Fibroblast of lung (primary cell): ENCODE measurements around the gene GARNL3. TPM values are rescaled to one million over a fixed set of nuclear protein-coding genes. Genes with fewer than 3 reads are reported as not detected.

Experiments
- DNase-seq, 2 donors: peaks; one replicate each; pipeline versions ENCODE4 v3.0.0 to v3.0.0-alpha.2; 2010; ENCODE audit warnings: low read depth in 2 of 2
- H2AFZ ChIP-seq: 2 replicates; pipeline ENCODE4 v1.5.1; 2012; ENCODE audit warnings: low read length, control low read depth, inconsistent platforms
- H3K27ac ChIP-seq: 2 replicates; pipeline ENCODE4 v1.5.1; 2011; ENCODE audit warnings: low read length, control low read depth; ENCODE audit not compliant: insufficient read depth
- H3K27me3 ChIP-seq: 2 replicates; pipeline ENCODE4 v1.5.1; 2011; ENCODE audit warnings: mild to moderate bottlenecking, low read length; ENCODE audit not compliant: control insufficient read depth, insufficient read depth
- H3K36me3 ChIP-seq: 2 replicates; pipeline ENCODE4 v1.5.1; 2011; ENCODE audit warnings: low read length; ENCODE audit not compliant: control insufficient read depth, insufficient read depth
- H3K4me1 ChIP-seq: 2 replicates; pipeline ENCODE4 v1.5.1; 2011; ENCODE audit warnings: low read length; ENCODE audit not compliant: control insufficient read depth, insufficient read depth; ENCODE audit errors: extremely low read depth
- H3K4me2 ChIP-seq: 2 replicates; pipeline ENCODE4 v1.5.1; 2011; ENCODE audit warnings: low read length, control low read depth; ENCODE audit not compliant: insufficient read depth; ENCODE audit errors: extremely low read depth
- H3K4me3 ChIP-seq, 4 experiments: fragments of 200-600 bp in 1 of 4; sonication (generic) in 1 of 4; replicated peaks in 1 of 4; 2 replicates each; pipeline ENCODE4 v1.5.1; 2011 to 2016; ENCODE audit warnings: low read length in 4 of 4, low read depth in 3 of 4, mild to moderate bottlenecking in 3 of 4, control low read depth in 2 of 4, inconsistent platforms in 1 of 4, mixed read lengths in 1 of 4; ENCODE audit not compliant: insufficient read depth in 1 of 4; ENCODE audit errors: control extremely low read depth in 1 of 4
- H3K79me2 ChIP-seq: 2 replicates; pipeline ENCODE4 v1.5.1; 2012; ENCODE audit warnings: mild to moderate bottlenecking, low read length, inconsistent platforms; ENCODE audit not compliant: control insufficient read depth, insufficient read depth
- H3K9ac ChIP-seq: 2 replicates; pipeline ENCODE4 v1.5.1; 2011; ENCODE audit warnings: mild to moderate bottlenecking, low read length, control low read depth; ENCODE audit not compliant: insufficient read depth
- H3K9me3 ChIP-seq: 2 replicates; pipeline ENCODE4 v1.5.1; 2012; ENCODE audit warnings: low read depth, low read length; ENCODE audit not compliant: control insufficient read depth, insufficient read depth
- H4K20me1 ChIP-seq: 2 replicates; pipeline ENCODE4 v1.5.1; 2011; ENCODE audit warnings: low read length; ENCODE audit not compliant: control insufficient read depth, insufficient read depth; ENCODE audit errors: extremely low read depth
- EZH2 ChIP-seq: IDR thresholded peaks from 2 replicates; pipeline ENCODE4 v1.5.1; 2012; ENCODE audit warnings: low read length, control low read depth, mild to moderate bottlenecking; ENCODE audit errors: missing control alignments
- polyA plus RNA-seq, 2 donors: library from polyadenylated mRNA; depleted of rRNA in 1 of 2; stranded (reverse) in 1 of 2; unstranded in 1 of 2; fragments of >200 nt; gene quantifications; 2 replicates each; pipeline ENCODE4 v1.2.1, GENCODE V29; 2011 to 2012; ENCODE audit warnings: missing spikeins in 1 of 2
- total RNA-seq: library from RNA; depleted of rRNA; stranded (reverse); fragments of >200 nt; gene quantifications from 2 replicates; pipeline ENCODE4 v1.2.1, GENCODE V29; 2014
- TF ChIP-seq, protein P1 (sequence below), 2 donors: IDR thresholded peaks in 1 of 2; conservative IDR thresholded peaks in 1 of 2; 1 replicate in 1 of 2; 2 replicates in 1 of 2; pipeline ENCODE4 v1.5.1; 2011 to 2012; ENCODE audit warnings: low read length in 2 of 2, control low read depth in 1 of 2, inconsistent platforms in 1 of 2, low read depth in 1 of 2, mild to moderate bottlenecking in 1 of 2

GARNL3 gene
- total and polyA plus RNA-seq, 2 donors (not counting 1 experiment from before 2014, with no cell fraction given): 1.5 to 6.4 TPM

DNA sequence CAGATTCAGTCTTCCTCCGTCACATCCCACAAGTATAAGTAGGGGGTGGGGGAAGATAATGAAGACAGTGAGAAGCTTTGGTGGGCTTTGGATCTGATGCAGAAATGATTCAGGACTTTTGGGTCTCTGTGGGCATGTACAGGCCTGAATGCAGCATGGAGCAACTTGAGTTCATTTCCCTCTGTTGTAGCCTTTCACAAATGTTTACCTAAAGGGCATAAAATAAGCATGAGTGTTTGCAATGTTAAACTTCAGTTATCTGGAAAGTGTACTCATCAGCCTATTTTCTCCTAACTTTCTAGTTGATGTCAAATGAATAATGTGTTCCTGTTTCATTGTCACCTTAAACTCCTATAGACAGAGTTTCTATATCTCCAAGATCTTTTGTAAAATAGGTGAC, 39.3 kb downstream of the GARNL3 start:
- Histone ChIP-seq H3K27me3 (no peaks in the 10 kb centered on the region), H3K27ac (no peak overlapping the region), H4K20me1 (no peaks in the 10 kb centered on the region), H3K79me2 (no peaks in the 10 kb centered on the region), H3K9ac (no peak overlapping the region), H3K9me3 (no peaks in the 10 kb centered on the region), H3K4me3 (no peak overlapping the region), H3K4me2 (no peak overlapping the region), H3K4me1 (no peaks in the 10 kb centered on the region), H3K36me3 (no peaks in the 10 kb centered on the region), H2AFZ (no peak overlapping the region)
- TF ChIP-seq EZH2: no peak
- TF ChIP-seq, protein P1, sequence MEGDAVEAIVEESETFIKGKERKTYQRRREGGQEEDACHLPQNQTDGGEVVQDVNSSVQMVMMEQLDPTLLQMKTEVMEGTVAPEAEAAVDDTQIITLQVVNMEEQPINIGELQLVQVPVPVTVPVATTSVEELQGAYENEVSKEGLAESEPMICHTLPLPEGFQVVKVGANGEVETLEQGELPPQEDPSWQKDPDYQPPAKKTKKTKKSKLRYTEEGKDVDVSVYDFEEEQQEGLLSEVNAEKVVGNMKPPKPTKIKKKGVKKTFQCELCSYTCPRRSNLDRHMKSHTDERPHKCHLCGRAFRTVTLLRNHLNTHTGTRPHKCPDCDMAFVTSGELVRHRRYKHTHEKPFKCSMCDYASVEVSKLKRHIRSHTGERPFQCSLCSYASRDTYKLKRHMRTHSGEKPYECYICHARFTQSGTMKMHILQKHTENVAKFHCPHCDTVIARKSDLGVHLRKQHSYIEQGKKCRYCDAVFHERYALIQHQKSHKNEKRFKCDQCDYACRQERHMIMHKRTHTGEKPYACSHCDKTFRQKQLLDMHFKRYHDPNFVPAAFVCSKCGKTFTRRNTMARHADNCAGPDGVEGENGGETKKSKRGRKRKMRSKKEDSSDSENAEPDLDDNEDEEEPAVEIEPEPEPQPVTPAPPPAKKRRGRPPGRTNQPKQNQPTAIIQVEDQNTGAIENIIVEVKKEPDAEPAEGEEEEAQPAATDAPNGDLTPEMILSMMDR (conservative IDR thresholded peaks at IDR 0.05 in 1 of 2, IDR thresholded peaks at IDR 0.05 in 1 of 2; ENCODE audit: low read depth in 1 of 2, low read length in 2 of 2): no peak
- no peak for DNase-seq

DNA sequence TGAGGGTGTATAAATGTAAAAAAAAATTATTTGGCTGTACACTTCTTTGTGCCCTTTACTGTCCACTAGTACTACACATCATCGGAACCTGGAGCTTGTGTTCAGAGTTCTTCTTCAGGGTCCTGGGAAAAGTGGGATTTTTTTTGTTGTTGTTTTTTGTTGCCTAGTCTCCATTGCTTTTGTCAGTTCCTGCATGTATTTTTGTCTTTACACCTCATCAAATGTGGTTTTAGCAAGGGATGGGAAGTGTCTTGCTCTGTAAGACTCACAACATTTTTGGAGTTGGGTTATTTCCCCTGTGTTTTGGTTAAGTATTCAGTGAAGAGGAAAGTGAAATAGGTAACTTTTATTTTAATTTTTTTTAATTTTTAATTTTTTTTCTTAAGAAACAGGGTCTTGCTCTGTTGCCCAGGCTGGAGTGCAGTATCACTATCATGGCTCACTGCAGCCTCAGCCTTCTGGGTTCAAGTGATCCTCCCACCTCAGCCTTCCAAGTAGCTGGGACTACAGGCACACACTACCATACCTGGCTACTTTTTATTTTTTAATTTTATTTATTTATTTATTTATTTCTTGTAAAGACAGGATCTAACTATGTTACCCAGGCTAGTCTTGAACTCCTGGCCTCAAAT, 40.7 kb downstream of the GARNL3 start:
- Histone ChIP-seq H3K9me3 (no peaks in the 10 kb centered on the region), H3K79me2 (no peaks in the 10 kb centered on the region), H3K27me3 (no peaks in the 10 kb centered on the region), H3K4me3 (no peak overlapping the region), H3K36me3 (no peaks in the 10 kb centered on the region), H3K27ac (no peak overlapping the region), H4K20me1 (no peaks in the 10 kb centered on the region), H3K9ac (no peak overlapping the region), H3K4me1 (no peaks in the 10 kb centered on the region), H3K4me2 (no peak overlapping the region), H2AFZ (no peak overlapping the region)
- DNase-seq: no peak
- TF ChIP-seq, protein P1 (conservative IDR thresholded peaks at IDR 0.05 in 1 of 2, IDR thresholded peaks at IDR 0.05 in 1 of 2; ENCODE audit: low read depth in 1 of 2, low read length in 2 of 2): no peak
- no peak for TF ChIP-seq EZH2

DNA sequence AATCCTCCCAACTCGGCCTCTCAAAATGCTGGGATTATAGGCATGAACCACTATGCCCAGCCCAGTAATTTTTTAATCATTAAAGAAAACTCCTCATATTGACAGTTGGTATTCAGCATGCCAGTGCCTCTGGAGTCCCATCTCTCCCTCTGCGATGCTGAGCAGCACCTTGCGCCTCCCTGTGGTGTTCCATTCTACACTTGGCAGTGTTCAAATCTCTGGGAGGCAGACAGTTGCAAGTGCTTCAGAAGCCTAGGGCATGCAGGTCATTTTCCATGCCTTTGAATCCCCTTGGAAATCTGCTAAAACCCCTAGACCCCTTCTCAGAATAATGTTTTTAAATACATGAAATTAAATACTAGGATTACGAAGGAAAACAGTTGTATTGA, 41.3 kb downstream of the GARNL3 start:
- Histone ChIP-seq H3K9ac (no peak overlapping the region), H3K4me1 (no peaks in the 10 kb centered on the region), H3K4me2 (no peak overlapping the region), H2AFZ (no peak overlapping the region), H3K4me3 (no peak overlapping the region), H3K27ac (no peak overlapping the region), H3K36me3 (no peaks in the 10 kb centered on the region), H3K9me3 (no peaks in the 10 kb centered on the region), H3K27me3 (no peaks in the 10 kb centered on the region), H4K20me1 (no peaks in the 10 kb centered on the region), H3K79me2 (no peaks in the 10 kb centered on the region)
- DNase-seq: no peak
- no peak for TF ChIP-seq EZH2
- TF ChIP-seq, protein P1 (conservative IDR thresholded peaks at IDR 0.05 in 1 of 2, IDR thresholded peaks at IDR 0.05 in 1 of 2; ENCODE audit: low read depth in 1 of 2, low read length in 2 of 2): no peak
